RWPE2 (cell line): ENCODE measurements around the gene DICER1.
"Not testable (repeated sequence)": the region's sequence is repeated elsewhere in the genome, so short reads cannot be mapped to it uniquely, and the experiment has no call there.

ENCODE experiments used
- ATAC-seq: fragments of 200-7000 bp; cut with Tn5 transposase; 3 replicates; pipeline ENCODE4 v1.9.1; 2021; ENCODE audit warnings: low read depth
- DNase-seq: peaks from one replicate; pipeline ENCODE4 v3.0.0-alpha.2; 2020; ENCODE audit warnings: low spot score
- H3K27ac ChIP-seq: fragments of 450-650 bp; 2 replicates; pipeline ENCODE4 v1.5.1; 2017; ENCODE audit warnings: mild to moderate bottlenecking; ENCODE audit not compliant: poor library complexity, severe bottlenecking
- H3K27me3 ChIP-seq: fragments of 250-450 bp; sonication (Bioruptor Pico); 2 replicates; pipeline ENCODE4 v1.5.1; 2021; ENCODE audit warnings: mild to moderate bottlenecking, moderate library complexity; ENCODE audit not compliant: insufficient read depth, poor library complexity, severe bottlenecking
- H3K36me3 ChIP-seq: fragments of 250-450 bp; sonication (Bioruptor Pico); 2 replicates; pipeline ENCODE4 v1.5.1; 2020; ENCODE audit warnings: low read depth, mild to moderate bottlenecking, moderate library complexity
- H3K4me1 ChIP-seq: fragments of 250-450 bp; sonication (Bioruptor Pico); 2 replicates; pipeline ENCODE4 v1.5.1; 2021; ENCODE audit warnings: mild to moderate bottlenecking, moderate library complexity; ENCODE audit not compliant: insufficient read depth, poor library complexity, severe bottlenecking
- H3K4me3 ChIP-seq: fragments of 250-450 bp; sonication (Bioruptor Pico); 2 replicates; pipeline ENCODE4 v1.5.1; 2021; ENCODE audit warnings: mild to moderate bottlenecking, moderate library complexity; ENCODE audit not compliant: severe bottlenecking
- H3K9me3 ChIP-seq: fragments of 250-450 bp; sonication (Bioruptor Pico); 2 replicates; pipeline ENCODE4 v1.5.1; 2021; ENCODE audit warnings: mild to moderate bottlenecking, moderate library complexity; ENCODE audit not compliant: severe bottlenecking
- TF ChIP-seq, protein P1 (sequence below): fragments of 450-650 bp; IDR thresholded peaks from one replicate; pipeline ENCODE4 v1.5.1; 2017; ENCODE audit warnings: mild to moderate bottlenecking, moderate library complexity; ENCODE audit not compliant: poor library complexity, severe bottlenecking

The DICER1 gene

GRCh38 chr14:95182379-95182778 is 25.1 kb upstream of the DICER1 start:
- H3K27me3 ChIP-seq: no peaks in the 10 kb centered on the region
- TF ChIP-seq, protein P1, sequence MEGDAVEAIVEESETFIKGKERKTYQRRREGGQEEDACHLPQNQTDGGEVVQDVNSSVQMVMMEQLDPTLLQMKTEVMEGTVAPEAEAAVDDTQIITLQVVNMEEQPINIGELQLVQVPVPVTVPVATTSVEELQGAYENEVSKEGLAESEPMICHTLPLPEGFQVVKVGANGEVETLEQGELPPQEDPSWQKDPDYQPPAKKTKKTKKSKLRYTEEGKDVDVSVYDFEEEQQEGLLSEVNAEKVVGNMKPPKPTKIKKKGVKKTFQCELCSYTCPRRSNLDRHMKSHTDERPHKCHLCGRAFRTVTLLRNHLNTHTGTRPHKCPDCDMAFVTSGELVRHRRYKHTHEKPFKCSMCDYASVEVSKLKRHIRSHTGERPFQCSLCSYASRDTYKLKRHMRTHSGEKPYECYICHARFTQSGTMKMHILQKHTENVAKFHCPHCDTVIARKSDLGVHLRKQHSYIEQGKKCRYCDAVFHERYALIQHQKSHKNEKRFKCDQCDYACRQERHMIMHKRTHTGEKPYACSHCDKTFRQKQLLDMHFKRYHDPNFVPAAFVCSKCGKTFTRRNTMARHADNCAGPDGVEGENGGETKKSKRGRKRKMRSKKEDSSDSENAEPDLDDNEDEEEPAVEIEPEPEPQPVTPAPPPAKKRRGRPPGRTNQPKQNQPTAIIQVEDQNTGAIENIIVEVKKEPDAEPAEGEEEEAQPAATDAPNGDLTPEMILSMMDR: no peak
- H3K36me3 ChIP-seq: no peaks in the 10 kb centered on the region
- no peaks in the 10 kb centered on the region for H3K9me3 ChIP-seq
- DNase-seq (no peak), ATAC-seq (no peak)
- H3K4me3 ChIP-seq: no peak overlapping the region
- no peak overlapping the region for H3K27ac ChIP-seq
- no peaks in the 10 kb centered on the region for H3K4me1 ChIP-seq

DNA sequence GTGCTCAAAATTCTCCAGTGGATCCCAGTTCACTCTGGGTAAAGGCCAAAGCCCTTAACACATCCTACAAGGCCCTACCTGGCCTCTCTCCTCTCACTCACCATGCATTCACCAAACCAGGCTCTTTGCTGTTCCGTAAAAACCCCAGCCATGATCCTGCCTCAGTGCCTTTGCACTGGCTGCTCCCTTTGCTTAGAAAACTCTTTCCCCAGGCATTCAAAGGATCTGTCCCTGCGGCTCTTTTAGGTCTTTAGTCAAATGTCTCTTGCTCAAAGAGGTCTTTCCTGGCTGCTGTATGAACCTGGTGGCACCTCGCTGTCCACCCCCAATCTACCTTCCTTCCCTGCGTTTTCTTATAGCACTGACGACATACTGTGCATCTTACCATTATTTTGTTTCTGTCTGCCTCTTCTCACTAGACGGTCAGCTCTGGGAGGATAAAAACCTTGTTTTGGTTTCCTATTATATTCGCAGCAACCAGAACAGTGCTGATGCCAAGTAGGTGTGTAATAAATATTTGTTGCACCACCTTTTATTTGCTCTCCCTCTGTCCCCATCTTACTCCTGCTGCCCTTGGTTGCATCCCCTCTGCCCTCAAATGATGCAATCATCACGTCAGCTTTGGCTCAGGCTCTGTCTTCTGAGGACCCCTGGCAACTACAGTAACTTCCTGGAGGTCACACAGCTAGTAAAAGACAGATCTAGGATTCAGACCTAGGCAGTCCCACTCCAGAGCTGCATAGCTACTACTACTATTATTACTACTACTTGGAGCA is 23.8 kb upstream of the DICER1 start:
- H3K27ac ChIP-seq: no peak overlapping the region
- TF ChIP-seq, protein P1: no peak
- no peaks in the 10 kb centered on the region for H3K4me1 ChIP-seq
- ATAC-seq: no peak
- H3K36me3 ChIP-seq: no peaks in the 10 kb centered on the region
- no peaks in the 10 kb centered on the region for H3K9me3 ChIP-seq
- no peaks in the 10 kb centered on the region for H3K27me3 ChIP-seq
- H3K4me3 ChIP-seq: no peak overlapping the region
- no peak for DNase-seq

DNA sequence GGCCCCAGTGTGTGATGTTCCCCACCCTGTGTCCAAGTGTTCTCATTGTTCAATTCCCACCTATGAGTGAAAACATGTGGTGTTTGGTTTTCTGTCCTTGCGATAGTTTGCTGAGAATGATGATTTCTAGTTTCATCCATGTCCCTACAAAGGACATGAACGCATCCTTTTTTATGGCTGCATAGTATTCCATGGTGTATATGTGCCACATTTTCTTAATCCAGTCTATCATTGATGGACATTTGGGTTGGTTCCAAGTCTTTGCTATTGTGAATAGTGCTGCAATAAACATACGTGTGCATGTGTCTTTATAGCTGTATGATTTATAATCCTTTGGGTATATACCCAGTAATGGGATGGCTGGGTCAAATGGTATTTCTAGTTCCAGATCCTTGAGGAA is 18.3 kb upstream of the DICER1 start:
- not testable (repeated sequence) for DNase-seq, H3K27me3 ChIP-seq, H3K27ac ChIP-seq, H3K4me3 ChIP-seq, ATAC-seq, H3K9me3 ChIP-seq, H3K36me3 ChIP-seq, H3K4me1 ChIP-seq

GRCh38 chr14:95174184-95174792 is 17.0 kb upstream of the DICER1 start:
- Histone ChIP-seq H3K27me3 (no peaks in the 10 kb centered on the region), H3K36me3 (no peaks in the 10 kb centered on the region), H3K27ac (no peak overlapping the region), H3K4me3 (no peak overlapping the region), H3K4me1 (no peaks in the 10 kb centered on the region), H3K9me3 (no peaks in the 10 kb centered on the region)
- DNase-seq: no peak
- TF ChIP-seq, protein P1: peak; percentile 54
- ATAC-seq: peak; percentile 31; the same call in 1 of the 3 replicates

DNA sequence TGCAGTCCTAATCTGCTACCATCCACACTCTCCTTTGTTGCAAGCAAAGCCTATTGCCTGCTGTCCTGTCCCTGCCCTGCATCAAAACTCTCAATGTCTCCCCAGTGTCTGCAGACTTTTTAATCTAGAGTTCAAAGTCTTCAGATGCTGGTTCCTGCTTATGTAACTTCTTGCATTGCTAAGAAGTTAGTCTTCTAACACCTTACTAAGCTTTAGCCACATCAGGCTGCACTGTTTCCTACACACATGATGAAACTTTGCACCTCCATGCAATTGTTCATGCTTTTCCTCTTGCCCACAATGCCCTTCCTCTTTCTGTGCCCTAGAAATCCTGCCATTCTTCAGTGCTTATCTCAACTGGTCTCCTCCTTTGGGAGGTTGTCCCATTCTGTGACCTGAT is 16.2 kb upstream of the DICER1 start:
- no peak overlapping the region for H3K27ac ChIP-seq
- no peaks in the 10 kb centered on the region for H3K9me3 ChIP-seq
- ATAC-seq (no peak), DNase-seq (no peak)
- H3K36me3 ChIP-seq: no peaks in the 10 kb centered on the region
- TF ChIP-seq, protein P1: no peak
- H3K27me3 ChIP-seq: no peaks in the 10 kb centered on the region
- H3K4me3 ChIP-seq: no peak overlapping the region
- H3K4me1 ChIP-seq: no peaks in the 10 kb centered on the region
